Left ventricle myocardium inferior (tissue), 1 donor: Measurements from ENCODE around the gene PCDHB4. TPM values are rescaled to one million over a fixed set of nuclear protein-coding genes. Genes with fewer than 3 reads are reported as not detected.
"Not testable (repeated sequence)": the region's sequence is repeated elsewhere in the genome, so short reads cannot be mapped to it uniquely, and the experiment has no call there.

Experiments used
- DNase-seq: peaks from one replicate; pipeline ENCODE4 v3.0.0-alpha.2; 2020
- H3K27ac ChIP-seq: fragments of 200-600 bp; replicated peaks from 2 replicates; pipeline ENCODE4 v1.8.0; 2021
- H3K27me3 ChIP-seq: fragments of 200-600 bp; 2 replicates; pipeline ENCODE4 v1.8.0; 2021; ENCODE audit warnings: low read depth
- H3K36me3 ChIP-seq: fragments of 200-600 bp; 2 replicates; pipeline ENCODE4 v1.8.0; 2021
- H3K4me1 ChIP-seq: fragments of 200-600 bp; 2 replicates; pipeline ENCODE4 v1.8.0; 2021
- H3K4me3 ChIP-seq: fragments of 200-600 bp; 2 replicates; pipeline ENCODE4 v1.8.0; 2021; ENCODE audit warnings: mild to moderate bottlenecking, moderate library complexity
- H3K9me3 ChIP-seq: fragments of 200-600 bp; replicated peaks from 2 replicates; pipeline ENCODE4 v1.8.0; 2021
- intact Hi-C: fragments of 100-400 bp; cut with micrococcal nuclease; formaldehyde crosslinking; loops from one replicate; pipeline ENCODE4 v1.11.0; 2022
- total RNA-seq: library from RNA; stranded (reverse); fragmentation: NEBNext Ultra II Directional; extraction: Animal tissue kit (Norgen Biotek cat#: 25700); gene quantifications from one replicate; pipeline ENCODE4 v1.2.1, GENCODE V29; 2021
- TF ChIP-seq, protein P1 (sequence below): fragments of 200-600 bp; IDR thresholded peaks from 2 replicates; pipeline ENCODE4 v1.8.0; 2021; ENCODE audit warnings: antibody characterized with exemption, mild to moderate bottlenecking, borderline replicate concordance
- donor health status: DM: no; HTN: yes; CAD: no; lungs with severe emphysema.

Gene PCDHB4
- total RNA-seq, 1 donor from 2014 or later: 0.80 TPM

DNA sequence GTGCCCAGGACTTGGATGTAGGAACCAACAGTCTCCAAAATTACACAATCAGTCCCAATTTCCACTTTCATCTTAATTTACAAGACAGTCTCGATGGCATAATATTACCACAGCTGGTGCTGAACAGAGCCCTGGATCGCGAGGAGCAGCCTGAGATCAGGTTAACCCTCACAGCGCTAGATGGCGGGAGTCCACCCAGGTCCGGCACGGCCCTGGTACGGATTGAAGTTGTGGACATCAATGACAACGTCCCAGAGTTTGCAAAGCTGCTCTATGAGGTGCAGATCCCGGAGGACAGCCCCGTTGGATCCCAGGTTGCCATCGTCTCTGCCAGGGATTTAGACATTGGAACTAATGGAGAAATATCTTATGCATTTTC is 26.4 kb upstream of the PCDHB4 start:
- intact Hi-C loops: no loop called here
- TF ChIP-seq, protein P1, sequence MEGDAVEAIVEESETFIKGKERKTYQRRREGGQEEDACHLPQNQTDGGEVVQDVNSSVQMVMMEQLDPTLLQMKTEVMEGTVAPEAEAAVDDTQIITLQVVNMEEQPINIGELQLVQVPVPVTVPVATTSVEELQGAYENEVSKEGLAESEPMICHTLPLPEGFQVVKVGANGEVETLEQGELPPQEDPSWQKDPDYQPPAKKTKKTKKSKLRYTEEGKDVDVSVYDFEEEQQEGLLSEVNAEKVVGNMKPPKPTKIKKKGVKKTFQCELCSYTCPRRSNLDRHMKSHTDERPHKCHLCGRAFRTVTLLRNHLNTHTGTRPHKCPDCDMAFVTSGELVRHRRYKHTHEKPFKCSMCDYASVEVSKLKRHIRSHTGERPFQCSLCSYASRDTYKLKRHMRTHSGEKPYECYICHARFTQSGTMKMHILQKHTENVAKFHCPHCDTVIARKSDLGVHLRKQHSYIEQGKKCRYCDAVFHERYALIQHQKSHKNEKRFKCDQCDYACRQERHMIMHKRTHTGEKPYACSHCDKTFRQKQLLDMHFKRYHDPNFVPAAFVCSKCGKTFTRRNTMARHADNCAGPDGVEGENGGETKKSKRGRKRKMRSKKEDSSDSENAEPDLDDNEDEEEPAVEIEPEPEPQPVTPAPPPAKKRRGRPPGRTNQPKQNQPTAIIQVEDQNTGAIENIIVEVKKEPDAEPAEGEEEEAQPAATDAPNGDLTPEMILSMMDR: no peak
- Histone ChIP-seq H3K27ac (no peak overlapping the region), H3K4me3 (peak overlapping the region; percentile 54), H3K9me3 (peaks cover 69% of the 10 kb centered on the region), H3K4me1 (no peaks in the 10 kb centered on the region), H3K36me3 (no peaks in the 10 kb centered on the region), H3K27me3 (peaks cover 75% of the 10 kb centered on the region)
- DNase-seq: no peak

- intact Hi-C loops, H3K4me1 ChIP-seq, H3K27ac ChIP-seq, H3K36me3 ChIP-seq, H3K4me3 ChIP-seq, DNase-seq: not testable (repeated sequence)
- Histone ChIP-seq H3K9me3 (peaks cover 69% of the 10 kb centered on the region), H3K27me3 (peaks cover 84% of the 10 kb centered on the region)
Measured at GRCh38 chr5:141096181-141096580, 25.4 kb upstream of the PCDHB4 start.

DNA sequence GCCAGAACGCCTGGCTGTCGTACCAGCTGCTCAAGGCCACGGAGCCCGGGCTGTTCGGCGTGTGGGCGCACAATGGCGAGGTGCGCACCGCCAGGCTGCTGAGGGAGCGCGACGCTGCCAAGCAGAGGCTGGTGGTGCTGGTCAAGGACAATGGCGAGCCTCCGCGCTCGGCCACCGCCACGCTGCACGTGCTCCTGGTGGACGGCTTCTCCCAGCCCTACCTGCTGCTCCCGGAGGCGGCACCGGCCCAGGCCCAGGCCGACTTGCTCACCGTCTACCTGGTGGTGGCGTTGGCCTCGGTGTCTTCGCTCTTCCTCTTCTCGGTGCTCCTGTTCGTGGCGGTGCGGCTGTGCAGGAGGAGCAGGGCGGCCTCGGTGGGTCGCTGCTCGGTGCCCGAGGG is 25.0 kb upstream of the PCDHB4 start:
- Histone ChIP-seq H3K9me3 (peaks cover 69% of the 10 kb centered on the region), H3K27me3 (peaks cover 86% of the 10 kb centered on the region)
- H3K27ac ChIP-seq, H3K36me3 ChIP-seq, H3K4me1 ChIP-seq, DNase-seq, H3K4me3 ChIP-seq, intact Hi-C loops: not testable (repeated sequence)

DNA sequence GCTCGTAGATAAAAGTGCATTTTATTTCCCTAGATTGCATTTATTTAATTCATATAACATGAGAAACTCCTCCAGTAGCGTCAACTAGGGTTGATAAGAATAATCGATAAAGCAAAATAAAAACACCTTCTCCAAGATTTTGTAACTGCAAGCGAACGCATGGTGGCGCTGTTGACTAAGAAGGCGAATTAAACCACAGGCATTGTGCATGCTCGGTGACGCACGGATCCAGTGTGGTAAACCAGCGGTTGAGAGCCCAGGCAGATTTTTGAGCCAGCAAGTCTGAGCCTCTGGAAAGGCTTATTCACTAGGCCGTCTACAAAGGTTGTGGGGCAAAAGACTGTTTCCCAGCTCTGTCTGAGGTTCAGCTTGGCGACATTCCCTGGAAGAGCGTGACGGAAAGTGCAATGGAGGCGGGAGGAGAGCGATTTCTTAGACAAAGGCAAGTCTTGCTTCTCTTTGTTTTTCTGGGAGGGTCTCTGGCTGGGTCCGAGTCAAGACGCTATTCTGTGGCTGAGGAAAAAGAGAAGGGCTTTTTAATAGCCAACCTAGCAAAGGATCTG is 21.3 kb upstream of the PCDHB4 start, which contains the start of gene PCDHB3:
PCDHB3 (plus strand) TSS at position 231 of the 563 bp plus-strand sequence; CDS start at position 408, 177 bp downstream.
- Histone ChIP-seq H3K27ac (peak within 1 kb of the TSS; percentile 33), H3K36me3 (no peaks in the 10 kb centered on the region), H3K27me3 (peaks cover 69% of the 10 kb centered on the region), H3K4me1 (no peaks in the 10 kb centered on the region), H3K9me3 (peaks cover 56% of the 10 kb centered on the region), H3K4me3 (peak within 1 kb of the TSS; percentile 56)
- intact Hi-C loops: no loop called here
- peak; percentile 40 for DNase-seq
- TF ChIP-seq, protein P1: peak; percentile 50

DNA sequence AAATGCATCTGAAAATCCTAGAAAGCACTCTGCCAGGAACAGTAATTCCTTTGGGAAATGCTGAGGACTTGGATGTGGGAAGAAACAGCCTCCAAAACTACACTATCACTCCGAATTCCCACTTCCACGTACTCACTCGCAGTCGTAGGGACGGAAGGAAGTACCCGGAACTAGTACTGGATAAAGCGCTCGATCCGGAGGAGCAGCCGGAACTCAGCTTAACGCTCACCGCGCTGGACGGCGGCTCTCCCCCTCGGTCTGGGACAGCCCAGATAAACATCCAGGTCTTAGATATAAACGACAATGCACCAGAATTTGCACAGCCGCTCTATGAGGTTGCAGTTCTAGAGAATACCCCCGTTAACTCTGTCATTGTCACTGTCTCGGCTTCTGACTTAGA is 20.6 kb upstream of the PCDHB4 start:
- peak overlapping the region; percentile 33 for H3K27ac ChIP-seq
- no peaks in the 10 kb centered on the region for H3K4me1 ChIP-seq
- peak overlapping the region; percentile 56 for H3K4me3 ChIP-seq
- peaks cover 48% of the 10 kb centered on the region for H3K9me3 ChIP-seq
- intact Hi-C loops: no loop called here
- TF ChIP-seq, protein P1: no peak
- peaks cover 62% of the 10 kb centered on the region for H3K27me3 ChIP-seq
- DNase-seq: no peak
- no peaks in the 10 kb centered on the region for H3K36me3 ChIP-seq

DNA sequence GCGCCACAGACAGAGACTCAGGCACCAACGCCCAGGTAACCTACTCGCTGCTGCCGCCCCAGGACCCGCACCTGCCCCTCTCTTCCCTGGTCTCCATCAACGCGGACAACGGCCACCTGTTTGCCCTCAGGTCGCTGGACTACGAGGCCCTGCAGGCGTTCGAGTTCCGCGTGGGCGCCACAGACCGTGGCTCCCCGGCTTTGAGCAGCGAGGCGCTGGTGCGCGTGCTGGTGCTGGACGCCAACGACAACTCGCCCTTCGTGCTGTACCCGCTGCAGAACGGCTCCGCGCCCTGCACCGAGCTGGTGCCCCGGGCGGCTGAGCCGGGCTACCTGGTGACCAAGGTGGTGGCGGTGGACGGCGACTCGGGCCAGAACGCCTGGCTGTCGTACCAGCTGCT is 19.5 kb upstream of the PCDHB4 start:
- Histone ChIP-seq H3K9me3 (peaks cover 44% of the 10 kb centered on the region), H3K27me3 (peaks cover 57% of the 10 kb centered on the region)
- H3K4me1 ChIP-seq, H3K4me3 ChIP-seq, intact Hi-C loops, DNase-seq, H3K27ac ChIP-seq, H3K36me3 ChIP-seq: not testable (repeated sequence)

- H3K4me1 ChIP-seq, H3K27ac ChIP-seq, DNase-seq, intact Hi-C loops, H3K36me3 ChIP-seq, H3K4me3 ChIP-seq: not testable (repeated sequence)
- Histone ChIP-seq H3K9me3 (peaks cover 46% of the 10 kb centered on the region), H3K27me3 (peaks cover 53% of the 10 kb centered on the region)
Measured at GRCh38 chr5:141102471-141102870, 19.1 kb upstream of the PCDHB4 start.

DNA sequence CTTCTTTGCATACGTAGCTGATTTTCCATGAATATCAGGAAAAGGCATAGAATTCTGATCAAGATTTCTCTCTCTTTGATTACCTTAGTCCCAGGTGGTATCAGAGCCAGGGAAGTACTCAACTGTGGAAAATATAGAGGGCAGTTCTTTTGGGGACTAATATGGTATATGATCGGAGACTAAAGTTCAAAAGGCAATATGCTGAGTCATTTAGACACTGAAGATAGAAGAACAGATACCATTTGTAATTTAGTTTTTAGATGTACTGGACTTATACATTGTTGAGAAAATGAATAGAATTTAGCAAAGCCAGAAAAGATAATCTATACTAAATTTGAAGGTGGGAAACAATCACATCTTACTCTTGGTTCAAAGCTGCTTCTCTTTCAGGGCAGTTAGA is 16.3 kb upstream of the PCDHB4 start:
- no peak for DNase-seq
- intact Hi-C loops: no loop called here
- Histone ChIP-seq H3K36me3 (no peaks in the 10 kb centered on the region), H3K4me1 (no peaks in the 10 kb centered on the region), H3K27me3 (peaks cover 32% of the 10 kb centered on the region), H3K27ac (no peak overlapping the region), H3K4me3 (no peak overlapping the region), H3K9me3 (peaks cover 58% of the 10 kb centered on the region)
- TF ChIP-seq, protein P1: no peak
